ENCODE results near the gene RBM19.
"Not testable (repeated sequence)": the region's sequence is repeated elsewhere in the genome, so short reads cannot be mapped to it uniquely, and the experiment has no call there.

Gene RBM19

GRCh38 chr12:113820842-113821241 is 145.3 kb downstream of the RBM19 start:
- H3K4me3 ChIP-seq: no peak overlapping the region
- no peak overlapping the region for H3K27ac ChIP-seq

- Histone ChIP-seq H3K4me3 (no peak overlapping the region), H3K27ac (no peak overlapping the region)
These were observed 145.8 kb downstream of the RBM19 start for GRCh38 chr12:113820309-113820708.

- no peak overlapping the region for H3K27ac ChIP-seq
- no peak overlapping the region for H3K4me3 ChIP-seq
These were observed 146.6 kb downstream of the RBM19 start for GRCh38 chr12:113819495-113819894.

- Histone ChIP-seq H3K4me3 (no peak overlapping the region), H3K27ac (no peak overlapping the region)
These were observed 147.3 kb downstream of the RBM19 start for GRCh38 chr12:113818833-113819232.

GRCh38 chr12:113818283-113818682 is 147.8 kb downstream of the RBM19 start:
- H3K27ac ChIP-seq: no peak overlapping the region
- no peak overlapping the region for H3K4me3 ChIP-seq

- Histone ChIP-seq H3K4me3 (no peak overlapping the region), H3K27ac (no peak overlapping the region)
These were observed 149.3 kb downstream of the RBM19 start for GRCh38 chr12:113816866-113817265.

GRCh38 chr12:113815031-113815430 is 151.1 kb downstream of the RBM19 start:
- no peak overlapping the region for H3K4me3 ChIP-seq
- H3K27ac ChIP-seq: no peak overlapping the region

- Histone ChIP-seq H3K4me3 (no peak overlapping the region), H3K27ac (no peak overlapping the region)
These were observed 152.9 kb downstream of the RBM19 start for GRCh38 chr12:113813229-113813541.

- Histone ChIP-seq H3K4me3 (no peak overlapping the region), H3K27ac (no peak overlapping the region)
These were observed 153.5 kb downstream of the RBM19 start for GRCh38 chr12:113812411-113813228.

- not testable (repeated sequence) for H3K4me3 ChIP-seq, H3K27ac ChIP-seq
These were observed 156.5 kb downstream of the RBM19 start for GRCh38 chr12:113809462-113810220.

- H3K4me3 ChIP-seq: no peak overlapping the region
These were observed 157.8 kb downstream of the RBM19 start for GRCh38 chr12:113808095-113808951.

GRCh38 chr12:113805673-113806072 is 160.5 kb downstream of the RBM19 start:
- H3K4me3 ChIP-seq: no peak overlapping the region

More at GRCh38 chr12:113808095-113808951, 157.8 kb downstream of the RBM19 start:
- no peak overlapping the region for H3K27ac ChIP-seq

GRCh38 chr12:113804961-113805600 is 161.0 kb downstream of the RBM19 start:
- Histone ChIP-seq H3K4me3 (no peak overlapping the region), H3K27ac (no peak overlapping the region)

More at GRCh38 chr12:113805673-113806072, 160.5 kb downstream of the RBM19 start:
- H3K27ac ChIP-seq: no peak overlapping the region

GRCh38 chr12:113803759-113804140 is 162.4 kb downstream of the RBM19 start:
- Histone ChIP-seq H3K4me3 (no peak overlapping the region), H3K27ac (no peak overlapping the region)

GRCh38 chr12:113802966-113803758 is 163.0 kb downstream of the RBM19 start:
- Histone ChIP-seq H3K27ac (no peak overlapping the region), H3K4me3 (no peak overlapping the region)

- Histone ChIP-seq H3K27ac (no peak overlapping the region), H3K4me3 (no peak overlapping the region)
These were observed 163.9 kb downstream of the RBM19 start for GRCh38 chr12:113802000-113802749.

- Histone ChIP-seq H3K4me3 (no peak overlapping the region), H3K27ac (no peak overlapping the region)
These were observed 165.9 kb downstream of the RBM19 start for GRCh38 chr12:113800201-113800600.

GRCh38 chr12:113798552-113798951 is 167.6 kb downstream of the RBM19 start:
- Histone ChIP-seq H3K27ac (no peak overlapping the region), H3K4me3 (no peak overlapping the region)

Measured in skin epidermis (tissue), 12 donors.